PC-3 (cell line): ENCODE measurements around the gene WDR45. TPM values are rescaled to one million over a fixed set of nuclear protein-coding genes. Genes with fewer than 3 reads are reported as not detected.

Source experiments
- ATAC-seq: fragments of 200-7000 bp; cut with Tn5 transposase; 2 replicates; pipeline ENCODE4 v1.9.1; 2020; ENCODE audit warnings: mild to moderate bottlenecking, moderate library complexity
- BruUV-seq: library from RNA; stranded (reverse); fragments of 400-500 nt; replicated peaks from 2 replicates; lab custom pipeline; 2021; lab: Mats Ljungman, UMichigan
- CTCF ChIA-PET: fragments of 300-600 bp; sonication (Branson Sonifier 250); formaldehyde crosslinking; loops from one replicate; lab custom pipeline; 2022; ENCODE audit warnings: antibody characterized with exemption; lab: Charles Lee
- POLR2A ChIA-PET: fragments of 300-600 bp; sonication (Branson Sonifier 250); formaldehyde crosslinking; loops from one replicate; lab custom pipeline; 2022; ENCODE audit warnings: antibody characterized with exemption; ENCODE audit not compliant: unreplicated experiment; lab: Charles Lee
- DNase-seq: peaks from one replicate; pipeline ENCODE4 v3.0.0-alpha.2; 2015
- H2AFZ ChIP-seq: fragments of 300-600 bp; sonication (generic); 2 replicates; pipeline ENCODE4 v1.6.0; 2016; ENCODE audit warnings: antibody characterized with exemption, low read length
- H3F3A ChIP-seq: fragments of 300-600 bp; sonication (generic); one replicate; pipeline ENCODE4 v1.6.0; 2017; ENCODE audit warnings: antibody characterized with exemption, low read length, control low read depth, mild to moderate bottlenecking; ENCODE audit not compliant: unreplicated experiment
- H3K27ac ChIP-seq: fragments of 300-600 bp; sonication (generic); 2 replicates; pipeline ENCODE4 v1.5.1; 2016; ENCODE audit warnings: mild to moderate bottlenecking, low read length
- H3K27me3 ChIP-seq: fragments of 300-600 bp; sonication (generic); 2 replicates; pipeline ENCODE4 v1.6.1; 2016; ENCODE audit warnings: low read length, mixed read lengths
- H3K36me3 ChIP-seq: fragments of 300-600 bp; sonication (generic); 2 replicates; pipeline ENCODE4 v1.6.1; 2016; ENCODE audit warnings: low read depth, mixed run types, low read length, mixed read lengths
- H3K4me1 ChIP-seq: fragments of 300-600 bp; sonication (generic); 2 replicates; pipeline ENCODE4 v1.5.1; 2016; ENCODE audit warnings: low read length; ENCODE audit not compliant: insufficient read depth
- H3K4me2 ChIP-seq: fragments of 300-600 bp; sonication (generic); 2 replicates; pipeline ENCODE4 v1.6.0; 2016; ENCODE audit warnings: low read length
- H3K4me3 ChIP-seq: fragments of 300-600 bp; sonication (generic); 2 replicates; pipeline ENCODE4 v1.5.1; 2016; ENCODE audit warnings: mild to moderate bottlenecking, low read length, mixed read lengths
- H3K79me2 ChIP-seq: fragments of 300-600 bp; sonication (generic); 2 replicates; pipeline ENCODE4 v1.6.1; 2017; ENCODE audit warnings: low read length, mixed read lengths
- H3K9ac ChIP-seq: fragments of 300-600 bp; sonication (generic); 2 replicates; pipeline ENCODE4 v1.6.0; 2016; ENCODE audit warnings: mild to moderate bottlenecking, low read length
- H3K9me2 ChIP-seq: fragments of 300-600 bp; sonication (generic); replicated peaks from 2 replicates; pipeline ENCODE4 v1.6.1; 2016; ENCODE audit warnings: mixed run types, low read length, mixed read lengths
- H3K9me3 ChIP-seq: fragments of 300-600 bp; sonication (generic); 2 replicates; pipeline ENCODE4 v1.6.1; 2016; ENCODE audit warnings: low read length, mixed read lengths
- H4K20me1 ChIP-seq: fragments of 300-600 bp; sonication (generic); 2 replicates; pipeline ENCODE4 v1.6.1; 2016; ENCODE audit warnings: low read length, mixed read lengths
- EZH2 ChIP-seq: fragments of 300-600 bp; sonication (generic); IDR thresholded peaks from one replicate; pipeline ENCODE4 v1.6.1; 2017; ENCODE audit warnings: antibody characterized with exemption, mild to moderate bottlenecking, low read length; ENCODE audit not compliant: unreplicated experiment
- EZH2phosphoT487 ChIP-seq: fragments of 300-600 bp; sonication (generic); IDR thresholded peaks from 2 replicates; pipeline ENCODE4 v1.6.1; 2018; ENCODE audit warnings: mild to moderate bottlenecking, antibody characterized with exemption, low read length, borderline replicate concordance
- intact Hi-C: fragments of 100-400 bp; cut with micrococcal nuclease; formaldehyde crosslinking; loops from 2 replicates; pipeline ENCODE4 v1.9.0; 2023
- total RNA-seq: library from RNA; depleted of rRNA; stranded (reverse); fragments of >200 nt; gene quantifications from 2 replicates; pipeline ENCODE4 v1.2.3, GENCODE V29; 2014
- TF ChIP-seq, protein P1 (sequence below): fragments of 300-600 bp; sonication (generic); conservative IDR thresholded peaks from 2 replicates; pipeline ENCODE4 v1.5.1; 2017; ENCODE audit warnings: antibody characterized with exemption, low read depth, mild to moderate bottlenecking, low read length

WDR45 gene
- total RNA-seq, 1 experiment from 2014 or later, result 27.2 TPM

DNA sequence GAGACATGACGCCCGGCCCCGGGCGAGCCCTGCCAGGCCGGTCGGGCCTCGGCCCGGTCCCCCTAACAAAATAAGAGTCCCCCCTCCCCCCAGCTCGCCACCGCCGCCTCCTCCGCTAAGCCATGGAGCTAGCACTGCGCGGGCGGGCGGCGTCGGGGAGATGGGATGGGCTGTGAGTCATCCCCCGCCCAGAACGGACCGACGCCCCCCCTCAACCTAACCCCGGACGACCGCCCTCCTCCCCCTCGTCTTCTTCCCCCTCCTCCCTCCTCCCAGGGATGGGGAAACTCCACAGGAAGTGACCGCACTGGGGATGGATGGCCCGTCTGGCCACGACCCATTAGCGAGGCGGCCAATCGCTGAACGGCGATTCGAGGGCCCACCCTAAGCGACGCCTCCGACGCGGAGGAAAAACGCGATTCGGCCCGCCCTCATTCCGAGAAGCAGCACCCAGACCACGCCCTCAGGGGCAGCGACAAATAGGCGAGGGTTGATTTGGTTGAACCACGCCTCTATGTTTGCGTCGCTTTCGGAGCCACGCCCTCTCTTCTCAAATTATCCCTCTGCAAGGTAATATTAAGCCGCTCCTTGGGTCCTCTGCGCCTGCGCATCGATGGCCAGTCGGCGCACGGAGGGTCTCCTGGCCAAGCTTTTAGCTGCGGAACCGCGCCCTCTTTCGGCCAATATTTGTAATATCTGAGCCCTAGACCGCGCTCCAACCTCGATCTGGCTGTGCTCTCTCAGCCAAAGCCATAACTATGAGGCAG, 36.3 kb downstream of the WDR45 start, which contains the start of gene TFE3:
TSS of gene TFE3 (minus strand) at position 138 of the 767 bp plus-strand sequence. CDS start at position 7, 131 bp downstream.
- Histone ChIP-seq H3K4me1 (peaks cover 34% of the 10 kb centered on the region), H3K9ac (peak within 1 kb of the TSS; percentile 91), H3K27ac (peak within 1 kb of the TSS; percentile 65), H3K9me2 (no peaks in the 10 kb centered on the region), H3K9me3 (no peaks in the 10 kb centered on the region), H3K4me3 (peak within 1 kb of the TSS; percentile 96), H2AFZ (peak within 1 kb of the TSS; percentile 86), H3F3A (no peaks in the 10 kb centered on the region), H3K79me2 (peaks cover 41% of the 10 kb centered on the region), H3K4me2 (peak within 1 kb of the TSS; percentile 91), H3K36me3 (peaks cover 4% of the 10 kb centered on the region; the same call in 1 of the 2 replicates), H3K27me3 (no peaks in the 10 kb centered on the region), H4K20me1 (no peaks in the 10 kb centered on the region)
- BruUV-seq, result no TSS peak
- POLR2A ChIA-PET, result interaction anchor here (0.6 to 0.9 kb wide), 4 partner anchors 42 to 306 kb away, joined by 3 to 12 read pairs (median 4); partner anchors contain the start of gene GRIPAP1
- CTCF ChIA-PET, result interaction anchor here (0.6 to 0.7 kb wide), 3 partner anchors 41 to 152 kb away, joined by 4 to 7 read pairs (median 5); partner anchors contain the start of gene GRIPAP1
- ATAC-seq (peak; percentile 78), DNase-seq (peak; percentile 99)
- no peak for TF ChIP-seq EZH2
- TF ChIP-seq, protein P1, sequence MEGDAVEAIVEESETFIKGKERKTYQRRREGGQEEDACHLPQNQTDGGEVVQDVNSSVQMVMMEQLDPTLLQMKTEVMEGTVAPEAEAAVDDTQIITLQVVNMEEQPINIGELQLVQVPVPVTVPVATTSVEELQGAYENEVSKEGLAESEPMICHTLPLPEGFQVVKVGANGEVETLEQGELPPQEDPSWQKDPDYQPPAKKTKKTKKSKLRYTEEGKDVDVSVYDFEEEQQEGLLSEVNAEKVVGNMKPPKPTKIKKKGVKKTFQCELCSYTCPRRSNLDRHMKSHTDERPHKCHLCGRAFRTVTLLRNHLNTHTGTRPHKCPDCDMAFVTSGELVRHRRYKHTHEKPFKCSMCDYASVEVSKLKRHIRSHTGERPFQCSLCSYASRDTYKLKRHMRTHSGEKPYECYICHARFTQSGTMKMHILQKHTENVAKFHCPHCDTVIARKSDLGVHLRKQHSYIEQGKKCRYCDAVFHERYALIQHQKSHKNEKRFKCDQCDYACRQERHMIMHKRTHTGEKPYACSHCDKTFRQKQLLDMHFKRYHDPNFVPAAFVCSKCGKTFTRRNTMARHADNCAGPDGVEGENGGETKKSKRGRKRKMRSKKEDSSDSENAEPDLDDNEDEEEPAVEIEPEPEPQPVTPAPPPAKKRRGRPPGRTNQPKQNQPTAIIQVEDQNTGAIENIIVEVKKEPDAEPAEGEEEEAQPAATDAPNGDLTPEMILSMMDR, result peak; percentile 68
- no peak for TF ChIP-seq EZH2phosphoT487
- intact Hi-C loops, result loop anchor here (1.0 to 5.0 kb wide), 6 partner anchors 41 to 146 kb away; partner anchors contain the start of genes GRIPAP1, MAGIX, PQBP1 and TIMM17B

DNA sequence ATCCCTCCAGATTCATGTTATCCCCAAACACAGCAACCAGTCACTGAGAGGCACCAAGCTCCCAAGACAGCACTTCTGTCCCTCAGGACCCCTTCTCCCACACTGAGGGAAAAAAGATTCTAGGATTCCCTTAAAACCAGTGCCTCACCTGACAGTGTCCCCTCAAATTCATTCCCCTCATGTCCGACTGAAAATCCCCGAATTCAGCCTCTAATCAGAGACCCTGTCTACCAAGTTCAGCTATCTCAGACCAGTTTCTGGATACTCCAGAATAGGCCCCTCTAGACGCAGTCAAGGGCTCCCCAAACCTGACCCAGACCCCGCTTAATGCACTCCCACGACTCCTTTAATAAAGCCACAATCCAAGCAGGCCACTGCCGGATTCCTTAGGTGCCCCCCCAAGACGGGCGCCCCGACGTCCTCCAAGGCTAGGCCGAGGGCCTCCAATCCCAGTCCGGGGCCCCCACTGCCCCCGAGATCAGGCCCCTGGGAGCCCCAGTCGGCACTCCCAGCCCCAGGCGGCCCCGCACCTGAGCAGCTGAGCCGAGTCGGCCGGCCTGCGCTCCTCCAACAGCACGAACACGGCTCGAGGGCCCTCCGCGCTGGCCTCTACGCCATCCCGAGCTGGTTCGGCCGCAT, 37.0 kb downstream of the WDR45 start:
- peak; percentile 0; the same call in 1 of the 2 replicates for ATAC-seq
- CTCF ChIA-PET, result no interaction called here

More for the DNA sequence above, 37.0 kb downstream of the WDR45 start:
- H3K4me2 ChIP-seq, result peak overlapping the region; percentile 91
- H3K9ac ChIP-seq, result peak overlapping the region; percentile 91
- no peaks in the 10 kb centered on the region for H3F3A ChIP-seq
- peaks cover 41% of the 10 kb centered on the region for H3K79me2 ChIP-seq
- H3K9me3 ChIP-seq, result no peaks in the 10 kb centered on the region
- no TSS peak for BruUV-seq
- TF ChIP-seq, protein P1, result no peak
- H3K36me3 ChIP-seq, result peaks cover 8% of the 10 kb centered on the region
- no peaks in the 10 kb centered on the region for H3K9me2 ChIP-seq
- peak overlapping the region; percentile 65 for H3K27ac ChIP-seq
- no peaks in the 10 kb centered on the region for H3K27me3 ChIP-seq
- peak overlapping the region; percentile 52; the same call in 1 of the 2 replicates for H2AFZ ChIP-seq
- no peak for DNase-seq
- POLR2A ChIA-PET, result interaction anchor here (0.9 kb wide), 1 partner anchor 41 kb away, joined by 12 read pairs; the partner anchor contains the start of gene GRIPAP1
- intact Hi-C loops, result loop anchor here (1.0 to 5.0 kb wide), 6 partner anchors 40 to 145 kb away; partner anchors contain the start of genes GRIPAP1, MAGIX, PQBP1 and TIMM17B
- H3K4me3 ChIP-seq, result peak overlapping the region; percentile 96
- H4K20me1 ChIP-seq, result no peaks in the 10 kb centered on the region
- peaks cover 41% of the 10 kb centered on the region for H3K4me1 ChIP-seq
